Measurements from ENCODE around the gene RBM10.
A peak's percentile ranks its signal among the peaks of the same experiment; 100 is the strongest.

The RBM10 gene

GRCh38 chrX:47177079-47177478, 32.1 kb downstream of the RBM10 start:
- DNase-seq (ENCODE audit: low spot score) = no peak

- DNase-seq (ENCODE audit: low spot score) = no peak
Measured at GRCh38 chrX:47178337-47178736, 33.3 kb downstream of the RBM10 start.

- DNase-seq (ENCODE audit: low spot score) = no peak
Measured at GRCh38 chrX:47179221-47179927, 34.4 kb downstream of the RBM10 start.

- DNase-seq (ENCODE audit: low spot score) = no peak
Measured at GRCh38 chrX:47179928-47180255, 34.9 kb downstream of the RBM10 start.

DNA sequence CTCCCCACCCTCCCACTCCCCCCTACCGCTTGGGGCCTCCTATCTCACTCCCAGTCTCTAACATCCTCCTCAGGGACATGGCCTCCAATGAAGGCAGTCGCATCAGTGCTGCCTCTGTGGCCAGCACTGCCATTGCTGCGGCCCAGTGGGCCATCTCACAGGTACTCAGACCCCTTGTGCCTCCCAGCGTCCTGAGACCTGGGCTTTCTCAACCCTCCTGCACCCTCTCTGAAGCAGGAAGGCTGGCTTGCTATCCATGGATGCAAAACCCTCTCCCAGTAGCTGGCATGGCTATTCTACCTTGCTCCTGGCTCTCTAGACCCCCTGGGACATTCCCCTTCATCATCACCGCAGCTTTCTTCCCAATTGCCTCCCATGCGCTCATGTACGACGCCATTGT, 35.3 kb downstream of the RBM10 start:
- no peak for DNase-seq (ENCODE audit: low spot score)

DNA sequence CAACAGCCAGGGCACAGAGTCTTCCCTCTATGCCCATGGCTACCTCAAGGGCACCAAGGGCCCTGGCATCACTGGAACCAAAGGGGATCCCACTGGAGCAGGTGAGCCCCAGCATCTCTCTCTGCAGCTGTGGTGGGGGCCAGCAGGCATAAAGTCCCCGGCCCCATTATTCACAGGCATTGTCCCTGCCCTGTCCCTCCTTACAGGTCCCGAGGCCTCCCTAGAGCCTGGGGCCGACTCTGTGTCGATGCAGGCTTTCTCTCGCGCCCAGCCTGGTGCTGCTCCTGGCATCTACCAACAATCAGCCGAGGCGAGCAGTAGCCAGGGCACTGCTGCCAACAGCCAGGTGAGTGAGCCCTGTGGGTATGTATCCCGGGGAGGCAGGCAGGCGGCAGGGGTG, 36.3 kb downstream of the RBM10 start:
- no peak for DNase-seq (ENCODE audit: low spot score)

DNA sequence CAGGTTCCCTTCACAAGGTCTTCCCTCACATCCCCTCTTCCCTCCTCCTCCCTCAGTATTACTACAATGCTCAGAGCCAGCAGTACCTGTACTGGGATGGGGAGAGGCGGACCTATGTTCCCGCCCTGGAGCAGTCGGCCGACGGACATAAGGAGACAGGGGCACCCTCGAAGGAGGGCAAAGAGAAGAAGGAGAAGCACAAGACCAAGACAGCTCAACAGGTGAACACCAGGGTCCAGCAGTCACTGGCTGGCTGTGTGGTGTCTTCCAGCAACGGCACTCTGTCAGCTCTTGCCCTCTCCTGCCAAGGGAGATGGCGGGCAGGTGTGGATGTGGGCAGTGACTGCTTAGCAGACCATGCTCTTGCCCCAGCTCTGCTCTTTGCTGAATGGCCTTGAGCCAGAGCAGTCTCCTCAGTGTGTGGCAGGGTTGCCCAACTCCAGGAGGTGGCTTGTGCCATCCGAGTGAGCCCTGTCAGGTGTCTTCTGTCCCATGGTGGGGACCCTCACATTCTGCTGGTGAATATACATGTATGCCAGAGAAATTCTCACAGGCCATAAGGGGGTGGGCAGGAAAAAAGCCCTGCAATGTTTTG, 37.2 kb downstream of the RBM10 start:
- DNase-seq (ENCODE audit: low spot score) = no peak

DNA sequence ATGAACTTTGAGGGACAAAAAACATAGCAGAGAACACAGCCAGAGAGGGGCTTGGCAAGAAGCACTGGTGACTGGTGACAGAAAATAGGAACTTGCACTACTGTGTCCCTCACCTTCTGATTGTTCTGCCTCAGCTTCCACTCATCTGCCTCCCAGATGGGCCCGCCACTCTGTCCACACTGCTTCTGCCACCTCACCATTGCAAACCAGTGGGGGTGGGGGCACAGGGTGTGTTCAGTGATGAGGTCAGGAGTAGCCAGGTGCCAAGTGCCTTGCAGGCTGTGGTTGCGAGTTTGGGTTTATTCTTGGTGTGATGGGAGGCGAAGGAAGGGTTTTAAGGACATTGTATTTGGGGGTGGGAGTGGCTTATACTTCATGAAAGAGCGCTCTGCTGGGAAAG, 39.5 kb downstream of the RBM10 start:
- DNase-seq (ENCODE audit: low spot score) = no peak

- no peak for DNase-seq (ENCODE audit: low spot score)
Measured at GRCh38 chrX:47185241-47185640, 40.2 kb downstream of the RBM10 start.

DNA sequence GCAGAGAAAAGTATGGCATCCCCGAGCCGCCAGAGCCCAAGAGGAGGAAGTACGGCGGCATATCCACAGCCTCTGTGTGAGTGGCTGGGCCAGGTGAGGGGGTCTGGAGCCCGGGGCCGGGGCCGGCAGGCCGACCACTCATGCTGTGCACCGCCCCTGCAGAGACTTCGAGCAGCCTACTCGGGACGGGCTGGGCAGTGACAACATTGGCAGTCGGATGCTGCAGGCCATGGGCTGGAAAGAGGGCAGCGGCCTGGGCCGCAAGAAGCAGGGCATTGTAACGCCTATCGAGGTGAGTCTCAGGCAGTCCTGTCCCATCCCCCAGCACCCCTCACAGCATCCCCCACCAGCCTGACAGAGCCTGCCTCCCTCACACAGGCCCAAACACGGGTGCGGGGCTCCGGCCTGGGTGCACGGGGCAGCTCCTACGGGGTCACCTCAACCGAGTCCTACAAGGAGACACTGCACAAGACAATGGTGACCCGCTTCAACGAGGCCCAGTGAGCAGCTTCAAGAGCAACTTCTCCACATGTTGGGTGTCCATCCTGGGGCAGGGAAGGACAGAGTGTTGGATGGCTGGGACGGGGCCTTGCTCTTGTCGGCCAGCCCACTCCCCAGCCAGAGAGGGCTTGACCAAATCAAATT, 41.2 kb downstream of the RBM10 start:
- DNase-seq (ENCODE audit: low spot score) = no peak

DNA sequence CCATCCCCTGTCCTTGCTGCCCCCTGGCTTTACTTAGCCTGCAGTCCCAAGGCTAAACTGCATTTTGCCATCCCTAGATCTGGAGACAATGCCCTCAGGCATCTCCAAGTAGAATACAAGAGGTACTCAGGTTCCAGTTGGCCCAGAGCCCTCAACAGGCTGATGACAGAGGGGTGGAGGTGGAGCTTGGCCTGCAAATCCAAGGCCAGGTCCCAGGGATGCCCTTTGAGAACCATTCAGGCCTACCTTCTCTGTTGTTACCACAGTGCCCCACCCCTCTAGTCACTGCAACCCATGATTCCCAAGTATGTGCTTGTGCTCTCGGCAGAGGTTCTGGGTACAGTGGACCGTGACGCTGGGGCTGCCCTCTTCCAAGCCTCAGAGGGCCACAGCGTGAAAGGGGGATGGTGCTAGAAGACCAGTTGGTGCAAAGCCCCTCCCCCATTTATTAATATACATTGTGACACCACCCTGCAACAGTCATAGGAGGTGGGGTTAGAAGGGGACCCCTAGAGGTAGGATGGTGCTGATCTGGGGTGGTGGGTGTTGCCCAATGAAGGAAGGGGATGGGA, 42.2 kb downstream of the RBM10 start:
- DNase-seq (ENCODE audit: low spot score) = no peak

DNA sequence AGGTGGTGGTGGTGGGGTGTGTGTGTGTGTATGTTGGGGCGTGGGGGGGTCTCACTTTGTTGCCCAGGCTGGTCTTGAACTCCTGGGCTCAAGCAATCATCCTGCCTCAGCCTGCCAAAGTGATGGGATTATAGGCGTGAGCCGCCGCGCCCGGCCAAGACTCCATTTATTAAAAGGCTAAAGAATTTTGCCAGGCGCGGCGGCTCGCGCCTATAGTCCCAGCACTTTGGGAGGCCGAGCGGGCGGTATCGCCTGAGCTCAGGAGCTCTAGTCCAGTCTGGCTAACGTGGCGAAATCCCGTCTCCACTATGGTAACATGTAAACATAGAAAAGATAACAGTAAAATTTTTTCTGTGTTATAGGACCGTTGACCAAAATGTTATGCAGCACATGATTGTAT, 44.9 kb downstream of the RBM10 start:
- DNase-seq (ENCODE audit: low spot score) = no peak

- DNase-seq (ENCODE audit: low spot score) = peak; percentile 78
Measured at GRCh38 chrX:47190445-47191269, 45.6 kb downstream of the RBM10 start.

DNA sequence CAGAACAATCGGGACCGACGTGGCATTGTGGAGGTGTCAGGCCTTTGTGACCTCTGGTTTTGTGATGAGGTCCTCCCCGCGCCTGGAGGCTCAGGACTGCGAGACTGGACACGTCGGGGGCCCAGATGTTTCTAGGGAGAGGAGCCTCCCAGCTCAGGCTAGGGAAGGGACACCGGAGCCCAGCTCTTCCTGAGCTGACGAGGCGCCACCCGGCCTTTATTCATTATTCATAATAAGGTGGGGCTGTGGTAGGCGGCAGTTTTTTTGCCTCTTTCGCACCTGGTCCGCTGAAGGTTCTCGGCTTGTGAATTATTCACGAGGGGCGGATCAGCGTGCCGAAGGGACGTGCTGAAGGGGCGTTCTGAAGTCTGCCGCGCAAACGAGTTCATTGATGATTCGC, 46.3 kb downstream of the RBM10 start:
- no peak for DNase-seq (ENCODE audit: low spot score)

- DNase-seq (ENCODE audit: low spot score) = no peak
Measured at GRCh38 chrX:47191806-47192401, 46.9 kb downstream of the RBM10 start.

- DNase-seq (ENCODE audit: low spot score) = peak; percentile 95
Measured at GRCh38 chrX:47193475-47194193, 48.6 kb downstream of the RBM10 start, which contains the start of gene UBA1. Gene UBA1, plus strand, starts transcription at chrX:47193829. Its CDS starts 4,974 bp downstream, at chrX:47198803.

GRCh38 chrX:47194194-47194787, 49.3 kb downstream of the RBM10 start:
- DNase-seq (ENCODE audit: low spot score) = no peak

- no peak for DNase-seq (ENCODE audit: low spot score)
Measured at GRCh38 chrX:47196098-47196497, 51.1 kb downstream of the RBM10 start.

- no peak for DNase-seq (ENCODE audit: low spot score)
Measured at GRCh38 chrX:47197526-47197925, 52.5 kb downstream of the RBM10 start.

DNA sequence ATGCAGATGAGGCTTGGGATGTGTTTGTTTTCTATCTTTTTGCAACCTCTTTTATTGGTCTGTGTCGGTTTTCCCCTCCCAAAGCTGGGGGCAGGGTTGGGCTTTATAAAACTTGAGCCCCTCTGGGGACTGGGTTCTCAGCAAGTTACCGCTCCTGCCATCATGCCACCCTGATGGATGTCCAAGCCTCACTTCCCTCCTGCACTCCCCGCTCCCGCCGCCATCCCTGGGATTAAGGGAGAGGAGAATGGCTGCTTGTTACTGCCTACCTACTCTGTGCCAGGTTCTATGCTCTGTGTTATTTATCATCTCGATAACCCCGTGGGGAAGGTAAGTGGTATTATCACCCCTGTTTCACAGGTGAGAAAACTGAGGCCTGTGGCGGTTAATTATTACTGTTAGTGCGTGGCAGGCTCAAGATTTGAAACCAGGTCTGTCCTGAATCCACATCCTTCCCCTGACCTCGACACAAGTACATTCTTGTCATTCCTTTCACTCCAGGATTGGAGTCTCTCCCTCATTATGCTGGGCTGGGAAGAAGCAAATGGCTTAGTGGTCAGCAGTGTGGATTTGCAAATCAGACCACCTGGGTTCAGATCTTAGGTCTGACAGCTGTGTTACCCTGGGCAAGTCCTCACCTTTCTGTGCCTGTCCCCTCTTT, 53.1 kb downstream of the RBM10 start:
- no peak for DNase-seq (ENCODE audit: low spot score)
